HG02759 (cell line): ENCODE measurements around the gene AZU1.
"Not testable (repeated sequence)": the region's sequence is repeated elsewhere in the genome, so short reads cannot be mapped to it uniquely, and the experiment has no call there.

ENCODE experiments used
- ATAC-seq: cut with Tn5 transposase; IDR thresholded peaks from one replicate; pipeline ENCODE4 v1.9.1; 2021; ENCODE audit warnings: mild to moderate bottlenecking, moderate library complexity; ENCODE audit not compliant: unreplicated experiment

The AZU1 gene

GRCh38 chr19:807627-808422, 19.8 kb upstream of the AZU1 start:
- no peak for ATAC-seq

DNA sequence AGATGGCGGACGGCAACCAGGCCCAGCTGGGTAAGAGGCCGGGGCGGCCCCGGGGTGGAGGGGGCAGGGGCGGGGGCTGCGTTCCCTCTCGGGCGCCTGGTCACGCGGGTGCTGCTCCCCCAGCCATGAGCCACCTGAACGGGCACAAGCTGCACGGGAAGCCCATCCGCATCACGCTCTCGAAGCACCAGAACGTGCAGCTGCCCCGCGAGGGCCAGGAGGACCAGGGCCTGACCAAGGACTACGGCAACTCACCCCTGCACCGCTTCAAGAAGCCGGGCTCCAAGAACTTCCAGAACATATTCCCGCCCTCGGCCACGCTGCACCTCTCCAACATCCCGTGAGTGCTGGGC, 19.2 kb upstream of the AZU1 start:
- no peak for ATAC-seq

DNA sequence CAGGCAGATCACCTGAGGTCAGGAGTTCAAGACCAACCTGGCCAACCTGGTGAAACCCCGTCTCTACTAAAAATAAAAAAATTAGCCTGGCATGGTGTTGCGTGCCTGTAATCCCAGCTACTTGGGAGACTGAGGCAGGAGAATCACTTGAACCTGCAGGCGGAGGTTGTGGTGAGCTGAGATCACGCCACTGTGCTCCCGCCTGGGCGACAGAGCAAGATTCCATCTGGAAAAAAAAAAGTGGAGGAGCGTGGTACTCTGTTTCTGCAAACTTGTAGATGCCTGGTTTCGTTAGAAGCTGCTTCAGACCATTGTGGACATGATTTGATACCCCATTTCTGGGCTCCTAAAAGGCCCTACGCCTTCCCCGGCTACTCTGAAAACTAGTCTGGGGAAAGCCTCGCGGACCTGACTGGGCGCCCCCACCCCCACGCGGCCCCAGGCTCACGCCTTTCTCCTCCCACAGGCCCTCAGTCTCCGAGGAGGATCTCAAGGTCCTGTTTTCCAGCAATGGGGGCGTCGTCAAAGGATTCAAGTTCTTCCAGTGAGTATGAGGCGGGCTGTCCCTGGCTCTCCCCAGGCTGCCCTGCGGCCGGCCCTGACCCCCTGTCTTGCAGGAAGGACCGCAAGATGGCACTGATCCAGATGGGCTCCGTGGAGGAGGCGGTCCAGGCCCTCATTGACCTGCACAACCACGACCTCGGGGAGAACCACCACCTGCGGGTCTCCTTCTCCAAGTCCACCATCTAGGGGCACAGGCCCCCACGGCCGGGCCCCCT, 17.4 kb upstream of the AZU1 start:
- ATAC-seq: no peak

DNA sequence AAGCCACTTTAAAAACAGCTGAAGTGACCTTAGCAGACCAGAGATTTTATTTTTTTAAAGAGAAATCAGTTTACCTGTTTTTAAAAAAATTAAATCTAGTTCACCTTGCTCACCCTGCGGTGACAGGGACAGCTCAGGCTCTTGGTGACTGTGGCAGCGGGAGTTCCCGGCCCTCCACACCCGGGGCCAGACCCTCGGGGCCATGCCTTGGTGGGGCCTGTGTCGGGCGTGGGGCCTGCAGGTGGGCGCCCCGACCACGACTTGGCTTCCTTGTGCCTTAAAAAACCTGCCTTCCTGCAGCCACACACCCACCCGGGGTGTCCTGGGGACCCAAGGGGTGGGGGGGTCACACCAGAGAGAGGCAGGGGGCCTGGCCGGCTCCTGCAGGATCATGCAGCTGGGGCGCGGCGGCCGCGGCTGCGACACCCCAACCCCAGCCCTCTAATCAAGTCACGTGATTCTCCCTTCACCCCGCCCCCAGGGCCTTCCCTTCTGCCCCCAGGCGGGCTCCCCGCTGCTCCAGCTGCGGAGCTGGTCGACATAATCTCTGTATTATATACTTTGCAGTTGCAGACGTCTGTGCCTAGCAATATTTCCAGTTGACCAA, 16.7 kb upstream of the AZU1 start:
- no peak for ATAC-seq

DNA sequence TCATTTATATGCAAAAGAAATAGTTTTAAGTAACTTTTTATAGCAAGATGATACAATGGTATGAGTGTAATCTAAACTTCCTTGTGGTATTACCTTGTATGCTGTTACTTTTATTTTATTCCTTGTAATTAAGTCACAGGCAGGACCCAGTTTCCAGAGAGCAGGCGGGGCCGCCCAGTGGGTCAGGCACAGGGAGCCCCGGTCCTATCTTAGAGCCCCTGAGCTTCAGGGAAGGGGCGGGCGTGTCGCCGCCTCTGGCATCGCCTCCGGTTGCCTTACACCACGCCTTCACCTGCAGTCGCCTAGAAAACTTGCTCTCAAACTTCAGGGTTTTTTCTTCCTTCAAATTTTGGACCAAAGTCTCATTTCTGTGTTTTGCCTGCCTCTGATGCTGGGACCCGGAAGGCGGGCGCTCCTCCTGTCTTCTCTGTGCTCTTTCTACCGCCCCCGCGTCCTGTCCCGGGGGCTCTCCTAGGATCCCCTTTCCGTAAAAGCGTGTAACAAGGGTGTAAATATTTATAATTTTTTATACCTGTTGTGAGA, 16.1 kb upstream of the AZU1 start:
- ATAC-seq: no peak

- ATAC-seq: no peak
Observed at GRCh38 chr19:812049-812746, 15.4 kb upstream of the AZU1 start.

GRCh38 chr19:812747-813218, 14.9 kb upstream of the AZU1 start:
- ATAC-seq: no peak

DNA sequence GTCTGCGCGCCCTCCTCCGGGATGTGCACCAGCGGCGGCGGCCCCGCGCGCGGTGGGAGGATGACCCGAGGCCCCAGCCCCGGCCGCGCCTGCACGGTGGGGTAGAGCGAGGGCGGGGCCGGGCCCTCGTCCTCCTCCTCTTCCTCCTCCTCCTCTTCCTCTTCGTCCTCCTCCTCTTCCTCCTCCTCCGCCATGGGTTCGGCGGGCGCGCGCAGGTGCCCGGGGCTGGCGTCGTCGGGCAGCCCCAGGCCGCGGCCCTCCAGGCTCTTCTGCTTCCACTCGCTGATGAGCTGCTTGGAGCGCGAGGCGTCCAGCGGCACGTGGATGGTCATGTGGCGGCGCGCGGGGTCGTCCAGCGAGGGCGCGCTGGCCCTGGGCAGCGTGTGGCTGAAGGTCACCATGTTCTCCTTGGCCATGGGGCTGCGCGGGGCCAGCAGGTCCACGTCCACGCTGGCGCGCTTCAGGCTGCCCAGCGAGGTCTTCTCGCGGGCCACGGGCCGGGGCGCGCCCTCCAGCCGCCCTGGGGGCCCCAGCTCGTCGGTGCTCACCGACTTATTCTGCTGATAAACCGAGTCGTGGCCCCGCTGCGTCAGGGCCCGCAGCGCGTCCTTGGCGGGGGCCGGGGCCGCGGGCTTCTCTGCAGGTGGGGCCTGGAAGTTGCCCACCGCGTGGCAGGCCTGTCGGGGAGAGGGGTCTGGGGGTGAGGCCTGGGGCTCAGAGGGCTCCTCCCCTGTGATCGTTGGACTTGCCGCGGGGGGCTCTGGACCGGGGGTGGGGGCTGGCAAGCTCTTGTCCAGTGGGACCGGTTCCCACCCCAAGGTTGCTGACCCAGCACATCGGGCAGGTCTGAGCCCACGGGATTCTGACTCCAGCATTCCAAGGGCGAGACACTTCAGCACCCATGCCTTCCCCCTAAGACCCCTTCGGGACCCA, 14.2 kb upstream of the AZU1 start:
- ATAC-seq: no peak

DNA sequence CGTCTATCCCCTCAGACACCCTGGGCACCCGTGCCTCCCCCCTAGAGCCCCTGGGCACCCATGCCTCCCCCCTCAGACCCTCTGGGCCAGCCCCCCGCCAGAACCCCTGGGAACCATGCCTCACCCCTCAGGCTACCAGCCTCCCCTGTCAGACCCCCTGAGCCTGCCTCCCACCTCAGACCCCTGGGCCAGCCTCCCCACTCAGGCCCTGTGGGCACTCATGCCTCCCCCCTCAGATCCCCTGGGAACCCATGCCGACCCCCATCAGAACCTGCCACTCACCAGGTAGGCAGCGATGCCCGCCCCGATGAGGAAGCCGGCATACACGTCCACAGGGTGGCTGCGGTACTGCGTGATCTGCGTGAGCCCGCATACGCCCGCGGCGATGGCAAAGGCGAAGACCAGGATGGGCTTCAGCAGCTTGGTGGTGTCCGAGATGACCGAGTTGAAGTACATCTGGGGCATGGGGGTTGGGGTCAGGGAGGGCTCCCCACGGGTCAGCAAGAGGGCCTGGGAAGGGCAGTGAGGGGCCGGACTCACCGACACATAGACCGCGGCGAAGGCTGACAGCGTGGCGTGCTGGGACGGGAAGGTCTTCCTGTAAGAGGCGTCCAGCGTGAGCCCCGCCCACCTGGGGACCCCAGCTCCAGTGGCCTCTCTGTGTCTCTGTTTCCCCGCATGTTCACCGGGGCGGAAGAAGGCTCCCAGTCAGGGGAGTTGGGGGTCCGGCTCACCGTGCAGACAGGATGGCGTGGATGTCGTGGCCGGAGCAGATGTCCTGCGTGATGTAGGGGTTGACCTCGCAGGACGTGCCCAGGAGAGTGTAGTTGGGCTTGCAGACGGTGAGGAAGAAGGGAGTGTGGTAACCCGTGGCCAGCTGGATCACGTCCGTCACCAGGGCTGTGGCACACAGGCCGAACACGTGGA, 13.2 kb upstream of the AZU1 start:
- ATAC-seq: no peak

- ATAC-seq: no peak
Observed at GRCh38 chr19:815079-815774, 12.4 kb upstream of the AZU1 start.

- ATAC-seq: no peak
Observed at GRCh38 chr19:815775-816499, 11.7 kb upstream of the AZU1 start.

DNA sequence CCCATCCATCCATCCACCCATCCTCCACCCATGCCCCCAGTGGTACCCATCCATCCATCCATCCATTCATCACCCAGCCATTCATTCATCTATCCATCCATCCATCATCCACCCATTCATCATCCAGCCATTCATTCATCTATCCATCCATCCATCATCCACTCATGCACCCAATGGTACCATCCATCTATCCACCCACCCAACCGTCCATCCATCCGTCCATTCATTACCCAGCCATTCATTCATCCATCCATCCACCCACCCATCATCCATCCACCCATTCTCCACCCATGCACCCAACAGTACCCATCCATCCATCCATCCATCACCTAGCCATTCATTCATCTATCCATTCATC, 11.2 kb upstream of the AZU1 start:
- ATAC-seq: no peak

- ATAC-seq: not testable (repeated sequence)
Observed at GRCh38 chr19:820212-820611, 7.4 kb upstream of the AZU1 start.

- no peak for ATAC-seq
Observed at GRCh38 chr19:821231-821824, 6.3 kb upstream of the AZU1 start.

DNA sequence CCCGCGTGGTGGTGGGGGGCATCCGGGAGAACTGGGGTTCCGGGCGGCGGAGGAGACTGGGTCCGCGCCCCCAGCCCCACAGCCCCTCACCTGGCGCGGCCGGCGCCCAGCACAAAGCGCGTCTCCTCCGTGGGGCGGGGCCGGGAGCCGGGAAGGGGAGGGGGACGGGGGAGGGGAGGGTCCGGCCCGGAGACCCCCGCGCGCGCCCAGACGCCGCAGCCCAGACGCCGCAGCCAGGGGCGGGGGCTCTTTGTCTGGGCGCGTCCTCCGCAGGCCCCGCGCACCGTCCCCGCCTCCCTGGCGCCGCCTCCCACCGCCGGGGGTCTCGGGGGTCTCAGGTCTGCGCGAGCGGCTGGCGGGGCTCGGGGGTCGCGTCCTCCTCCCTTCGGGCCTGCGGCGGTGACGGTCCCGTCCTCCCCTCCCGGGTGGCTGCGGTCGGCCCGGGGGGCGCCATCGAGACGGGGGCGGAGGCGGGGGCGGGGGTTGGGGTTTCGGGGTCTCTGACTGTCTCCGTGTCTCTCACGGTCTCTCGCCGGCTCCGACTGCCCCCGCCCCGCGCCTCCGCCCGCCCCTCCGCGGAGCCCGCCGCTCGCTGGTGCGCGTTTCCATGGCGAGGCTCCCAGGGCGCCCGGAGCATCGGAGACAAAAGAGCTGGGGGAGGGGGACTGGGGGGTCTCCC, 5.7 kb upstream of the AZU1 start, which contains the start of gene PLPPR3:
PLPPR3 (minus strand) TSS at position 131 of the 679 bp plus-strand sequence. CDS start 396 bp downstream, outside the sequence.
- no peak for ATAC-seq

- no peak for ATAC-seq
Observed at GRCh38 chr19:823565-824121, 4.0 kb upstream of the AZU1 start.
